OCI-LY1 (cell line): ENCODE measurements around the gene PICALM.
"Not testable (repeated sequence)": the region's sequence is repeated elsewhere in the genome, so short reads cannot be mapped to it uniquely, and the experiment has no call there.

ENCODE experiments used
- H2AFZ ChIP-seq: fragments of 200-600 bp; sonication (generic), shearing (Covaris generic); 2 replicates; pipeline ENCODE4 v1.6.0; 2014; ENCODE audit warnings: antibody characterized with exemption, mild to moderate bottlenecking, low read length
- H3F3A ChIP-seq: fragments of 200-600 bp; sonication (generic), shearing (Covaris generic); 2 replicates; pipeline ENCODE4 v1.6.0; 2014; ENCODE audit warnings: mild to moderate bottlenecking, antibody characterized with exemption, low read length, moderate library complexity; ENCODE audit not compliant: insufficient read depth
- H3K27ac ChIP-seq: fragments of 200-600 bp; sonication (generic); 2 replicates; pipeline ENCODE4 v1.5.1; 2014; ENCODE audit warnings: low read length, mixed run types, mild to moderate bottlenecking, low read depth; ENCODE audit not compliant: poor library complexity, severe bottlenecking
- H3K27me3 ChIP-seq: fragments of 200-600 bp; sonication (generic); 2 replicates; pipeline ENCODE4 v1.6.0; 2014; ENCODE audit warnings: antibody characterized with exemption, mild to moderate bottlenecking, low read length, moderate library complexity; ENCODE audit not compliant: insufficient read depth
- H3K36me3 ChIP-seq: fragments of 200-600 bp; sonication (generic); 2 replicates; pipeline ENCODE4 v1.6.1; 2014; ENCODE audit warnings: mild to moderate bottlenecking, antibody characterized with exemption, low read length, moderate library complexity, mixed read lengths; ENCODE audit not compliant: insufficient read depth
- H3K4me1 ChIP-seq: fragments of 200-600 bp; sonication (generic); 2 replicates; pipeline ENCODE4 v1.5.1; 2014; ENCODE audit warnings: mild to moderate bottlenecking, low read length, moderate library complexity; ENCODE audit not compliant: insufficient read depth, severe bottlenecking
- H3K4me2 ChIP-seq: fragments of 200-600 bp; sonication (generic), shearing (Covaris generic); 2 replicates; pipeline ENCODE4 v1.6.1; 2014; ENCODE audit warnings: low read length
- H3K4me3 ChIP-seq: fragments of 200-600 bp; sonication (generic); 2 replicates; pipeline ENCODE4 v1.5.1; 2014; ENCODE audit warnings: low read length, low read depth, mild to moderate bottlenecking, mixed read lengths; ENCODE audit not compliant: poor library complexity, severe bottlenecking
- H3K79me2 ChIP-seq: fragments of 200-600 bp; shearing (Covaris generic); 2 replicates; pipeline ENCODE4 v1.6.1; 2016; ENCODE audit warnings: mixed run types, low read length, mixed read lengths; ENCODE audit not compliant: insufficient read depth
- H3K9ac ChIP-seq: fragments of 200-600 bp; sonication (generic), shearing (Covaris generic); 2 replicates; pipeline ENCODE4 v1.6.1; 2014; ENCODE audit warnings: mild to moderate bottlenecking, low read length, mixed read lengths
- H3K9me2 ChIP-seq: fragments of 200-600 bp; sonication (generic), shearing (Covaris generic); 2 replicates; pipeline ENCODE4 v1.6.1; 2014; ENCODE audit warnings: low read depth, mild to moderate bottlenecking, low read length, mixed read lengths
- H3K9me3 ChIP-seq: fragments of 200-600 bp; shearing (Covaris generic); 2 replicates; pipeline ENCODE4 v1.6.1; 2014; ENCODE audit warnings: low read length, mixed read lengths
- H4K20me1 ChIP-seq: fragments of 200-600 bp; sonication (generic), shearing (Covaris generic); 2 replicates; pipeline ENCODE4 v1.6.0; 2016; ENCODE audit warnings: mild to moderate bottlenecking, low read length; ENCODE audit not compliant: insufficient read depth
- EZH2 ChIP-seq: fragments of 200-600 bp; sonication (generic), shearing (Covaris generic); IDR thresholded peaks from 2 replicates; pipeline ENCODE4 v1.8.0; 2017; ENCODE audit warnings: borderline replicate concordance, mixed run types, mild to moderate bottlenecking, antibody characterized with exemption, low read length, moderate library complexity, mixed read lengths
- TF ChIP-seq, protein P1 (sequence below): fragments of 200-600 bp; sonication (generic), shearing (Covaris generic); IDR thresholded peaks from 2 replicates; pipeline ENCODE4 v1.5.1; 2017; ENCODE audit warnings: mild to moderate bottlenecking, antibody characterized with exemption, low read length, moderate library complexity, mixed read lengths

PICALM gene

DNA sequence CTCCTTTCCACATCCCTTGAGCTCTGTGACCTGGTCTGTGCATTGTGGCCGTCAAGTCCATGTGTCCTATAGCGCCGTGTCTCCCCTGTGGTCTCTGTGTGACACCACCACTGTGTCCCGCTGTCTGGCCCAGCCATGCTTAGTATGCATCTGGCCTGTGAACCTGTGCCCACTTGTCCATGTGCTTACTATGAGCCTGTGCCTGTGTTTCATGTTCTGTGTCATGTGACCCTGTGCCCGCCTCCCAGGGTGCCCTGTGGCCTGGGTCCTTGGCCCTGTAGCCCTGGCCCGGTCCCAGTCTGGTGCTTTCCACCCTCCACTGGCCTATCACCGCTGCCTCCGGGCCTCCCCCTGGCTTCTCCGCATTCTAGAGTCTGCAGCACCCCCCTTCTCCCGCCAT lies 133.1 kb downstream of the PICALM start:
- Histone ChIP-seq H3K9ac (no peak overlapping the region), H2AFZ (no peak overlapping the region), H3K27ac (no peak overlapping the region), H4K20me1 (no peaks in the 10 kb centered on the region), H3K9me2 (no peaks in the 10 kb centered on the region), H3K4me2 (no peak overlapping the region), H3K4me1 (no peaks in the 10 kb centered on the region), H3K4me3 (no peak overlapping the region), H3K36me3 (no peaks in the 10 kb centered on the region), H3K9me3 (no peaks in the 10 kb centered on the region), H3K79me2 (no peaks in the 10 kb centered on the region), H3K27me3 (no peaks in the 10 kb centered on the region), H3F3A (no peaks in the 10 kb centered on the region)
- no peak for TF ChIP-seq EZH2
- TF ChIP-seq, protein P1, sequence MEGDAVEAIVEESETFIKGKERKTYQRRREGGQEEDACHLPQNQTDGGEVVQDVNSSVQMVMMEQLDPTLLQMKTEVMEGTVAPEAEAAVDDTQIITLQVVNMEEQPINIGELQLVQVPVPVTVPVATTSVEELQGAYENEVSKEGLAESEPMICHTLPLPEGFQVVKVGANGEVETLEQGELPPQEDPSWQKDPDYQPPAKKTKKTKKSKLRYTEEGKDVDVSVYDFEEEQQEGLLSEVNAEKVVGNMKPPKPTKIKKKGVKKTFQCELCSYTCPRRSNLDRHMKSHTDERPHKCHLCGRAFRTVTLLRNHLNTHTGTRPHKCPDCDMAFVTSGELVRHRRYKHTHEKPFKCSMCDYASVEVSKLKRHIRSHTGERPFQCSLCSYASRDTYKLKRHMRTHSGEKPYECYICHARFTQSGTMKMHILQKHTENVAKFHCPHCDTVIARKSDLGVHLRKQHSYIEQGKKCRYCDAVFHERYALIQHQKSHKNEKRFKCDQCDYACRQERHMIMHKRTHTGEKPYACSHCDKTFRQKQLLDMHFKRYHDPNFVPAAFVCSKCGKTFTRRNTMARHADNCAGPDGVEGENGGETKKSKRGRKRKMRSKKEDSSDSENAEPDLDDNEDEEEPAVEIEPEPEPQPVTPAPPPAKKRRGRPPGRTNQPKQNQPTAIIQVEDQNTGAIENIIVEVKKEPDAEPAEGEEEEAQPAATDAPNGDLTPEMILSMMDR: no peak

DNA sequence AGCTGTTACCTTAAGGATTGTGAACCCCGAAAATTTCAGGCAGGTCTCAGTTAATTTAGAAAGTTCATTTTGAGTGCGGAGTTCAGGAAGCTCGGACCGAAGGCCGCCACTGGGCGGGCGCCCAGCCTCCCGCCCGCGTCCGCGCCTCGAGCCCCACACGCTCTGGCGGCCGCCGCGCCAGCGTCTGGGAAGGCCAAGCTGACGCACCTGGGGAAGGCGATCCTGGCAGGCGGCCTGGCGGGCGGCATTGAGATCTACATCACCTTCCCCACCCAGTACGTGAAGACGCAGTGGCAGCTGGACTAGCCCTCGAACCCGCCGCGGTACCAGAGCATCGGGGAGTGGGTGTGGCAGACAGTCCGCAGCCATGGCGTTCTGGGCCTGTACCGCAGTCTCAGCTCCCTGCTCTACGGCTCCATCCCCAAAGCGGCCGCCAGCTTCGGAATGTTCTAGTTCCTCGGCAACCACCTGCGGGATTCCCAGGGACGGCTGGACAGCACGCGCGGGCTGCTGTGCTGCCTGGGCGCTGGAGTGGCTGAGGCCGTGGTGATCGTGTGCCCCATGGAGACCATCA lies 134.2 kb downstream of the PICALM start:
- TF ChIP-seq, protein P1: no peak
- TF ChIP-seq EZH2: no peak
- Histone ChIP-seq H3K4me1 (no peaks in the 10 kb centered on the region), H3K9me3 (no peaks in the 10 kb centered on the region), H3F3A (no peaks in the 10 kb centered on the region), H3K79me2 (no peaks in the 10 kb centered on the region), H3K36me3 (no peaks in the 10 kb centered on the region), H3K9me2 (no peaks in the 10 kb centered on the region), H3K4me2 (no peak overlapping the region), H3K27me3 (no peaks in the 10 kb centered on the region), H2AFZ (no peak overlapping the region), H4K20me1 (no peaks in the 10 kb centered on the region), H3K4me3 (no peak overlapping the region), H3K9ac (no peak overlapping the region), H3K27ac (no peak overlapping the region)

DNA sequence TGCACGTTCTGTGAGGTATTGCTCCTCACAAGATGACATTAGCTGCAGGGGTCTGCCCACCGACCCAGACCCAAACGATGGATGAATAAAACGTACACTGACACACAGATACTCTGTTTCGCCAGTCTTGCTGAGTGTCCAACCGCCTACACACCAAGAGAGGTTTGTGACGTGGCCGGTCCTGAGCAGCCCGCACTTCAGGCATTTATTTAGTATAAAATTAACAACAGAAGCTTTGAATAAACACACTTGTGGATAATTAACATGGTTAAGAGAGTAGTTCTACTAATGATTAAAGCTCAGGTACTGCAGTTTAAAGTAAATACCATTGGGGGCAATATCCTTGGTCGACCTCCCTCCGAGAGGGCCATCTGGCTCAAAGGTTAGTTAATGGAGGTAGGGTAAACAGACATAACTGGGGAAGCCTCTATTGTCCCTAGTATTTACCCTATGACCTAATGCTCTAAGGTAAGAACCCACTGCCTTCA lies 138.0 kb downstream of the PICALM start:
- no peak overlapping the region for H3K4me3 ChIP-seq
- H3K9ac ChIP-seq: no peak overlapping the region
- H3K27me3 ChIP-seq: no peaks in the 10 kb centered on the region
- TF ChIP-seq, protein P1: no peak
- TF ChIP-seq EZH2: no peak
- H3K4me2 ChIP-seq: no peak overlapping the region
- no peaks in the 10 kb centered on the region for H3K79me2 ChIP-seq
- H3K27ac ChIP-seq: no peak overlapping the region
- H2AFZ ChIP-seq: no peak overlapping the region
- no peaks in the 10 kb centered on the region for H3K9me2 ChIP-seq
- no peaks in the 10 kb centered on the region for H3K4me1 ChIP-seq
- no peaks in the 10 kb centered on the region for H3K9me3 ChIP-seq
- H3K36me3 ChIP-seq: no peaks in the 10 kb centered on the region
- no peaks in the 10 kb centered on the region for H4K20me1 ChIP-seq
- H3F3A ChIP-seq: no peaks in the 10 kb centered on the region

DNA sequence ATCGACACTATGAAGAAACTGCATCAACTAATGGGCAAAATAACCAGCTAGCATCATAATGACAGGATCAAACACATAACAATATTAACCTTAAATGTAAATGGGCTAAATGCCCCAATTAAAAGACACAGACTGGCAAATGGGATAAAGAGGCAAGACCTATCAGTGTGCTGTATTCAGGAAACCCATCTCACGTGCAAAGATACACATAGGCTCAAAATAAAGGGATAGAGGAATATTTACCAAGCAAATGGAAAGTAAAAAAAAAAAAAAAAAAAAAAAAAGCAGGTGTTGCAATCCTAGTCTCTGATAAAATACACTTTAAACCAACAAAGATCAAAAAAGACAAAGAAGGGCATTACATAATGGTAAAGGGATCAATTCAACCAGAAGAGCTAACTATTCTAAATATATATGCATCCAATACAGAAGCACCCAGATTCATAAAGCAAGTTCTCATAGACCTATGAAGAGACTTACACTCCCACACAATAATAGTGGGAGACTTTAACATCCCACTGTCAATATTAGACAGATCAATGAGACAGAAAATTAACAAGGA lies 142.2 kb downstream of the PICALM start:
- H3K27ac ChIP-seq, H3K4me3 ChIP-seq, H2AFZ ChIP-seq, H3K27me3 ChIP-seq, H3K4me1 ChIP-seq, H4K20me1 ChIP-seq, H3K4me2 ChIP-seq, H3K9me2 ChIP-seq, H3K9ac ChIP-seq, H3K79me2 ChIP-seq, H3K36me3 ChIP-seq, H3F3A ChIP-seq, H3K9me3 ChIP-seq: not testable (repeated sequence)
